K562 (cell line): ENCODE results near the gene SDCCAG8. TPM values are rescaled to one million over a fixed set of nuclear protein-coding genes. Genes with fewer than 3 reads are reported as not detected.

ENCODE experiments used
- ATAC-seq: fragments of 200-7000 bp; cut with Tn5 transposase; 3 replicates; pipeline ENCODE4 v1.9.1; 2020; ENCODE audit warnings: moderate library complexity
- BruUV-seq: library from RNA; stranded (reverse); fragments of 400-500 nt; replicated peaks from 2 replicates; lab custom pipeline; 2021; lab: Mats Ljungman, UMichigan
- CTCF ChIA-PET: fragments of 300-600 bp; formaldehyde crosslinking; extraction: SDS; loops from one replicate; lab custom pipeline; 2021; ENCODE audit warnings: low intra/inter-chr PET ratio; lab: Yijun Ruan, JAX
- POLR2A ChIA-PET: fragments of 300-600, 350-650 bp; sonication (Branson Sonifier 250); formaldehyde crosslinking; extraction: SDS; loops from one replicate; lab custom pipeline; 2021; ENCODE audit warnings: antibody characterized with exemption, inconsistent platforms; lab: Yijun Ruan, JAX
- DNase-seq, 4 experiments: peaks; one replicate each; pipeline versions ENCODE4 v3.0.0 to v3.0.0-alpha.2; 2011 to 2018; ENCODE audit warnings: low spot score in 3 of 4, mixed read lengths in 3 of 4; ENCODE audit errors: extremely low read depth in 1 of 4
- FAIRE-seq: peaks from 2 replicates; lab custom pipeline; 2011; peaks lifted over from hg19 to GRCh38; lab: Jason Lieb, UNC
- H2AFZ ChIP-seq: 2 replicates; pipeline ENCODE4 v1.6.0; 2011; ENCODE audit warnings: low read depth, low read length, control low read depth, inconsistent platforms
- H3K27ac ChIP-seq: fragments of 200-600 bp; 3 replicates; pipeline ENCODE4 v1.8.0; 2011; ENCODE audit warnings: low read depth, mild to moderate bottlenecking, control low read depth, inconsistent platforms, low read length, moderate library complexity, mixed read lengths; ENCODE audit errors: extremely low read depth
- H3K27me3 ChIP-seq, 2 experiments: fragments of 300-600 bp in 1 of 2; 2 replicates in 1 of 2; 3 replicates in 1 of 2; pipeline versions ENCODE4 v1.6.0 to v1.8.0; 2011; ENCODE audit warnings: inconsistent platforms in 2 of 2, low read length in 2 of 2, mild to moderate bottlenecking in 1 of 2, mixed read lengths in 1 of 2, moderate library complexity in 1 of 2; ENCODE audit not compliant: control insufficient read depth in 2 of 2, insufficient read depth in 2 of 2
- H3K36me3 ChIP-seq: fragments of 300-600 bp; 3 replicates; pipeline ENCODE4 v1.8.0; 2011; ENCODE audit warnings: mild to moderate bottlenecking, low read length, inconsistent platforms; ENCODE audit not compliant: control insufficient read depth, insufficient read depth
- H3K4me1 ChIP-seq, 2 experiments: fragments of 200-600 bp in 1 of 2; replicated peaks in 1 of 2; 2 replicates in 1 of 2; 3 replicates in 1 of 2; pipeline versions ENCODE4 v1.5.1 to v1.8.0; 2011; ENCODE audit warnings: inconsistent platforms in 2 of 2, low read length in 2 of 2, mild to moderate bottlenecking in 1 of 2, mixed read lengths in 1 of 2, moderate library complexity in 1 of 2; ENCODE audit not compliant: control insufficient read depth in 2 of 2, insufficient read depth in 2 of 2
- H3K4me2 ChIP-seq: 2 replicates; pipeline ENCODE4 v1.6.1; 2011; ENCODE audit warnings: low read length, control low read depth, inconsistent platforms, mixed read lengths; ENCODE audit not compliant: insufficient read depth
- H3K4me3 ChIP-seq: fragments of 200-600 bp; sonication (generic), shearing (Covaris generic); 2 replicates; pipeline ENCODE4 v1.5.1; 2016; ENCODE audit warnings: control low read depth, inconsistent platforms
- H3K79me2 ChIP-seq: fragments of 200-600 bp; 3 replicates; pipeline ENCODE4 v1.8.0; 2011; ENCODE audit warnings: low read length, inconsistent platforms; ENCODE audit not compliant: control insufficient read depth, insufficient read depth
- H3K9ac ChIP-seq, 2 experiments: 2 replicates each; pipeline versions ENCODE4 v1.6.0 to v1.6.1; 2011; ENCODE audit warnings: low read depth in 2 of 2, low read length in 2 of 2, control low read depth in 1 of 2, inconsistent platforms in 1 of 2, mild to moderate bottlenecking in 1 of 2, mixed read lengths in 1 of 2; ENCODE audit not compliant: insufficient read depth in 1 of 2
- H3K9me1 ChIP-seq: one replicate; pipeline ENCODE4 v1.6.0; 2011; ENCODE audit warnings: inconsistent platforms, mild to moderate bottlenecking, low read length, moderate library complexity; ENCODE audit not compliant: control insufficient read depth, insufficient read depth
- H3K9me3 ChIP-seq: replicated peaks from 2 replicates; pipeline ENCODE4 v1.5.1; 2011; ENCODE audit warnings: low read depth, low read length, inconsistent platforms; ENCODE audit not compliant: control insufficient read depth, insufficient read depth
- H4K20me1 ChIP-seq: replicated peaks from 2 replicates; pipeline ENCODE4 v1.6.1; 2011; ENCODE audit warnings: low read length, inconsistent platforms, mixed read lengths; ENCODE audit not compliant: control insufficient read depth, insufficient read depth
- CHCHD3 ChIP-seq: fragments of 250-450 bp; sonication (Bioruptor Pico); IDR thresholded peaks from 2 replicates; pipeline ENCODE4 v2.1.2; 2022; ENCODE audit warnings: mild to moderate bottlenecking
- HNRNPLL ChIP-seq: fragments of 200-400 bp; formaldehyde crosslinking; IDR thresholded peaks from 2 replicates; pipeline ENCODE4 v1.6.1; 2017; ENCODE audit warnings: low read length, low read depth, mild to moderate bottlenecking; ENCODE audit not compliant: poor library complexity, severe bottlenecking
- ZBTB5 ChIP-seq: fragments of 450-650 bp; IDR thresholded peaks from 2 replicates; pipeline ENCODE4 v1.6.1; 2017; ENCODE audit warnings: antibody characterized with exemption
- ZNF445 ChIP-seq: fragments of 250-450 bp; sonication (Bioruptor Pico); IDR thresholded peaks from 2 replicates; pipeline ENCODE4 v1.4.0; 2020; ENCODE audit warnings: low read depth, mild to moderate bottlenecking, moderate library complexity
- ZNF75A ChIP-seq: fragments of 450-650 bp; formaldehyde crosslinking; IDR thresholded peaks from 2 replicates; pipeline ENCODE4 v1.4.0; 2020; ENCODE audit warnings: mild to moderate bottlenecking
- ZNF79 ChIP-seq: fragments of 250-450 bp; sonication (Bioruptor Pico); IDR thresholded peaks from 2 replicates; pipeline ENCODE4 v1.4.0; 2020; ENCODE audit warnings: low read depth, mild to moderate bottlenecking, moderate library complexity
- WGBS: fragments of 100-300 bp; shearing (Covaris generic); methylation state at CpG from one replicate; pipeline ENCODE4 v1.1.6; 2016; ENCODE audit warnings: low coverage, mixed read lengths; ENCODE audit not compliant: insufficient coverage; ENCODE audit errors: missing lambda C conversion rate; 5-methylcytosine and 5-hydroxymethylcytosine counted together
- in situ Hi-C: fragments of 300-500 bp; cut with MboI; formaldehyde crosslinking; loops from 4 replicates; pipeline ENCODE4 v1.15.0; 2018; ENCODE audit warnings: inconsistent platforms, mixed read lengths
- intact Hi-C: fragments of 100-400 bp; cut with micrococcal nuclease; formaldehyde crosslinking; loops from 2 replicates; pipeline ENCODE4 v1.14.2; 2022
- polyA plus RNA-seq, 8 experiments: library from polyadenylated mRNA; depleted of rRNA in 4 of 8; stranded (reverse) in 5 of 8; unstranded in 3 of 8; fragments of >200 nt; fragmentation: Nextera tagmentation in 2 of 8; fragmentation: Illumina TruSeq in 1 of 8; extraction: Ambion mirVana in 2 of 8; extraction: Trizol in 1 of 8; gene quantifications; 2 replicates each; pipeline versions ENCODE4 v1.2.1 to v1.2.3, GENCODE V29; 2011 to 2014; ENCODE audit warnings: inconsistent platforms in 1 of 8, missing spikeins in 1 of 8
- total RNA-seq, 7 experiments: library from RNA; depleted of rRNA in 6 of 7; stranded (reverse); fragments of >200 nt in 6 of 7; fragmentation: Illumina TruSeq in 2 of 7; extraction: Trizol in 2 of 7; gene quantifications; 2 replicates each; pipeline versions ENCODE4 v1.2.1 to v1.2.3, GENCODE V29; 2011 to 2021; ENCODE audit warnings: low replicate concordance in 1 of 7
- TF ChIP-seq, protein P1 (sequence below): fragments of 250-450 bp; sonication (Bioruptor Pico); IDR thresholded peaks from 2 replicates; pipeline ENCODE4 v1.5.1; 2021; ENCODE audit warnings: mild to moderate bottlenecking

Gene SDCCAG8
- total and polyA plus RNA-seq, 9 of the 15 experiments (the other 6 are each of a cell fraction or from before 2014, with no cell fraction given), result 17.9 to 36.7 (median 25.4) TPM

- in situ Hi-C loops (no loop called here), intact Hi-C loops (no loop called here)
- FAIRE-seq (no peak), ATAC-seq (no peak), DNase-seq (no peak)
- no peaks in the 10 kb centered on the region for H4K20me1 ChIP-seq
- H3K27ac ChIP-seq, result no peak overlapping the region
- ChIA-PET CTCF (no interaction called here), POLR2A (no interaction called here)
- no TSS peak for BruUV-seq
- no peak for TF ChIP-seq ZNF75A (CRISPR knock-in tag)
- no peak for TF ChIP-seq ZNF79 (CRISPR knock-in tag)
- no peak for TF ChIP-seq ZBTB5
- no peaks in the 10 kb centered on the region for H3K9me1 ChIP-seq
- H3K4me2 ChIP-seq, result no peak overlapping the region
- no peaks in the 10 kb centered on the region for H3K79me2 ChIP-seq
- H3K27me3 ChIP-seq, result no peaks in the 10 kb centered on the region
- H2AFZ ChIP-seq, result no peak overlapping the region
- H3K9me3 ChIP-seq, result no peaks in the 10 kb centered on the region
- no peaks in the 10 kb centered on the region for H3K36me3 ChIP-seq
- WGBS, result 19% methylated on average over 4 of the region's 4 CpGs
- H3K4me3 ChIP-seq, result no peak overlapping the region
- no peaks in the 10 kb centered on the region for H3K4me1 ChIP-seq
- no peak overlapping the region for H3K9ac ChIP-seq
These were observed 137.3 kb downstream of the SDCCAG8 start for GRCh38 chr1:243393096-243393495.

GRCh38 chr1:243394066-243394465, 138.2 kb downstream of the SDCCAG8 start:
- no peak for ATAC-seq
- ChIA-PET POLR2A (no interaction called here), CTCF (no interaction called here)
- Histone ChIP-seq H3K79me2 (no peaks in the 10 kb centered on the region), H3K9me1 (no peaks in the 10 kb centered on the region), H3K4me1 (no peaks in the 10 kb centered on the region), H2AFZ (no peak overlapping the region), H3K27ac (no peak overlapping the region), H3K27me3 (no peaks in the 10 kb centered on the region), H4K20me1 (no peaks in the 10 kb centered on the region), H3K9ac (no peak overlapping the region), H3K4me2 (no peak overlapping the region), H3K9me3 (no peaks in the 10 kb centered on the region), H3K36me3 (no peaks in the 10 kb centered on the region), H3K4me3 (no peak overlapping the region)
- in situ Hi-C loops (no loop called here), intact Hi-C loops (no loop called here)
- FAIRE-seq, result no peak
- no peak for DNase-seq
- no TSS peak for BruUV-seq
- TF ChIP-seq CHCHD3 (CRISPR knock-in tag) (no peak), HNRNPLL (no peak), ZNF445 (CRISPR knock-in tag) (no peak)
- TF ChIP-seq, protein P1, sequence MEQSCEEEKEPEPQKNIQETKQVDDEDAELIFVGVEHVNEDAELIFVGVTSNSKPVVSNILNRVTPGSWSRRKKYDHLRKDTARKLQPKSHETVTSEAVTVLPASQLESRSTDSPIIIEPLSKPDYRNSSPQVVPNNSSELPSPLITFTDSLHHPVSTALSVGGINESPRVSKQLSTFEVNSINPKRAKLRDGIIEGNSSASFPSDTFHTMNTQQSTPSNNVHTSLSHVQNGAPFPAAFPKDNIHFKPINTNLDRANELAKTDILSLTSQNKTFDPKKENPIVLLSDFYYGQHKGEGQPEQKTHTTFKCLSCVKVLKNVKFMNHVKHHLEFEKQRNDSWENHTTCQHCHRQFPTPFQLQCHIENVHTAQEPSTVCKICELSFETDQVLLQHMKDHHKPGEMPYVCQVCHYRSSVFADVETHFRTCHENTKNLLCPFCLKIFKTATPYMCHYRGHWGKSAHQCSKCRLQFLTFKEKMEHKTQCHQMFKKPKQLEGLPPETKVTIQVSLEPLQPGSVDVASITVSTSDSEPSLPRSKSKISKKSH (CRISPR knock-in tag), result no peak
- 22% methylated on average over 4 of the region's 4 CpGs for WGBS
